ENCODE results near the gene FES. TPM values are rescaled to one million over a fixed set of nuclear protein-coding genes. Genes with fewer than 3 reads are reported as not detected.

Gene FES
- total and polyA plus RNA-seq, 2 of the 13 experiments (the other 11 are each of a cell fraction or from before 2014, with no cell fraction given), result 4.0 to 9.5 TPM

DNA sequence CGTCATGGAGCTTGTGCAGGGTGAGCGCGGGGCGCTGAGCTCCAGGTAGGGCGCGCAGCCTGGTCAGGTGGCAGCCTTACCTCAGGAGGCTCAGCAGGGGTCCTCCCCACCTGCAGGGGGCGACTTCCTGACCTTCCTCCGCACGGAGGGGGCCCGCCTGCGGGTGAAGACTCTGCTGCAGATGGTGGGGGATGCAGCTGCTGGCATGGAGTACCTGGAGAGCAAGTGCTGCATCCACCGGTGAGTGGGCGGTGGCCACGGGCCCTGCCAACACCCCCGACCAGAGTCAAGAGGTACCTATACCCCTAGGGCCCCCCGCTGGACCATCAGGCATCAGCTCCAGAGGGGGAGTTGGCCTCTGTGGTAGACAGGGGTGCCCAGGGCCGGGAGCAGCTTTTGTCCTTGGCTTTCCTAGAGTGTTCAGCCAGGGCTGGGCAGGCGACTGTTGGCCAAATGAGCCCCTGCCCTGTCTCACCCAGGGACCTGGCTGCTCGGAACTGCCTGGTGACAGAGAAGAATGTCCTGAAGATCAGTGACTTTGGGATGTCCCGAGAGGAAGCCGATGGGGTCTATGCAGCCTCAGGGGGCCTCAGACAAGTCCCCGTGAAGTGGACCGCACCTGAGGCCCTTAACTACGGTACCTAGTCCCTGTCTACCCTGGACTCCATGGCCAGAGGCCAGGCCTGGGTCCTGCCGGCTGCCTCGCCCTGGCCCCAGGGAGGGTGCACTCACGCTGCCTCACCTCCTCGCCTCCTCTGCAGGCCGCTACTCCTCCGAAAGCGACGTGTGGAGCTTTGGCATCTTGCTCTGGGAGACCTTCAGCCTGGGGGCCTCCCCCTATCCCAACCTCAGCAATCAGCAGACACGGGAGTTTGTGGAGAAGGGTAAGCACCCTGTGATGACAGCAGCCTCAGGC lies 9.1 kb downstream of the FES start (continued):
- TF ChIP-seq RBM39 (IDR thresholded peaks at IDR 0.05; ENCODE audit: low read depth, low read length, poor library complexity, severe bottlenecking), result no peak
- TF ChIP-seq HMG20A (CRISPR knock-in tag; IDR thresholded peaks at IDR 0.05; ENCODE audit: borderline replicate concordance), result no peak
- TF ChIP-seq HMGA1 (CRISPR knock-in tag; conservative IDR thresholded peaks at IDR 0.05), result no peak
- TF ChIP-seq, protein P1, sequence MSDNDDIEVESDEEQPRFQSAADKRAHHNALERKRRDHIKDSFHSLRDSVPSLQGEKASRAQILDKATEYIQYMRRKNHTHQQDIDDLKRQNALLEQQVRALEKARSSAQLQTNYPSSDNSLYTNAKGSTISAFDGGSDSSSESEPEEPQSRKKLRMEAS (IDR thresholded peaks at IDR 0.05), result peak; percentile 46; the same call in 1 of the 2 replicates
- no peak for TF ChIP-seq CENPX (CRISPR knock-in tag; IDR thresholded peaks at IDR 0.05)
- TF ChIP-seq, protein P2, sequence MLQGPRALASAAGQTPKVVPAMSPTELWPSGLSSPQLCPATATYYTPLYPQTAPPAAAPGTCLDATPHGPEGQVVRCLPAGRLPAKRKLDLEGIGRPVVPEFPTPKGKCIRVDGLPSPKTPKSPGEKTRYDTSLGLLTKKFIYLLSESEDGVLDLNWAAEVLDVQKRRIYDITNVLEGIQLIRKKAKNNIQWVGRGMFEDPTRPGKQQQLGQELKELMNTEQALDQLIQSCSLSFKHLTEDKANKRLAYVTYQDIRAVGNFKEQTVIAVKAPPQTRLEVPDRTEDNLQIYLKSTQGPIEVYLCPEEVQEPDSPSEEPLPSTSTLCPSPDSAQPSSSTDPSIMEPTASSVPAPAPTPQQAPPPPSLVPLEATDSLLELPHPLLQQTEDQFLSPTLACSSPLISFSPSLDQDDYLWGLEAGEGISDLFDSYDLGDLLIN (CRISPR knock-in tag; IDR thresholded peaks at IDR 0.05; ENCODE audit: borderline replicate concordance), result no peak
- TF ChIP-seq ZNF891 (CRISPR knock-in tag; IDR thresholded peaks at IDR 0.05), result no peak; the same call in 1 of the 2 replicates
- TF ChIP-seq, protein P3, sequence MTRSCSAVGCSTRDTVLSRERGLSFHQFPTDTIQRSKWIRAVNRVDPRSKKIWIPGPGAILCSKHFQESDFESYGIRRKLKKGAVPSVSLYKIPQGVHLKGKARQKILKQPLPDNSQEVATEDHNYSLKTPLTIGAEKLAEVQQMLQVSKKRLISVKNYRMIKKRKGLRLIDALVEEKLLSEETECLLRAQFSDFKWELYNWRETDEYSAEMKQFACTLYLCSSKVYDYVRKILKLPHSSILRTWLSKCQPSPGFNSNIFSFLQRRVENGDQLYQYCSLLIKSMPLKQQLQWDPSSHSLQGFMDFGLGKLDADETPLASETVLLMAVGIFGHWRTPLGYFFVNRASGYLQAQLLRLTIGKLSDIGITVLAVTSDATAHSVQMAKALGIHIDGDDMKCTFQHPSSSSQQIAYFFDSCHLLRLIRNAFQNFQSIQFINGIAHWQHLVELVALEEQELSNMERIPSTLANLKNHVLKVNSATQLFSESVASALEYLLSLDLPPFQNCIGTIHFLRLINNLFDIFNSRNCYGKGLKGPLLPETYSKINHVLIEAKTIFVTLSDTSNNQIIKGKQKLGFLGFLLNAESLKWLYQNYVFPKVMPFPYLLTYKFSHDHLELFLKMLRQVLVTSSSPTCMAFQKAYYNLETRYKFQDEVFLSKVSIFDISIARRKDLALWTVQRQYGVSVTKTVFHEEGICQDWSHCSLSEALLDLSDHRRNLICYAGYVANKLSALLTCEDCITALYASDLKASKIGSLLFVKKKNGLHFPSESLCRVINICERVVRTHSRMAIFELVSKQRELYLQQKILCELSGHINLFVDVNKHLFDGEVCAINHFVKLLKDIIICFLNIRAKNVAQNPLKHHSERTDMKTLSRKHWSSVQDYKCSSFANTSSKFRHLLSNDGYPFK (CRISPR knock-in tag; IDR thresholded peaks at IDR 0.05; ENCODE audit: borderline replicate concordance), result peak; percentile 62; the same call in 1 of the 2 replicates
- peak; percentile 70 for TF ChIP-seq GABPB1 (CRISPR knock-in tag; IDR thresholded peaks at IDR 0.05)
- TF ChIP-seq XRCC5 (optimal IDR thresholded peaks at IDR 0.05; ENCODE audit: low read length), result peak; percentile 87
- no peak for TF ChIP-seq MED8 (CRISPR knock-in tag; IDR thresholded peaks at IDR 0.05; ENCODE audit: insufficient replicate concordance)
- TF ChIP-seq ZNF83 (CRISPR knock-in tag; IDR thresholded peaks at IDR 0.05; ENCODE audit: borderline replicate concordance), result no peak
- no peak for TF ChIP-seq ZNF20 (CRISPR knock-in tag; IDR thresholded peaks at IDR 0.05)
- no peak for TF ChIP-seq ZSCAN30 (CRISPR knock-in tag; IDR thresholded peaks at IDR 0.05)
- TF ChIP-seq JUN (CRISPR knock-in tag; IDR thresholded peaks at IDR 0.05), result no peak
- no peak; the same call in 1 of the 2 replicates for TF ChIP-seq ZNF614 (CRISPR knock-in tag; IDR thresholded peaks at IDR 0.05; ENCODE audit: borderline replicate concordance)
- peak; percentile 35 for TF ChIP-seq HNRNPLL (IDR thresholded peaks at IDR 0.05; ENCODE audit: low read depth, low read length, poor library complexity, severe bottlenecking)
- no peak for TF ChIP-seq ZNF567 (CRISPR knock-in tag; IDR thresholded peaks at IDR 0.05; ENCODE audit: borderline replicate concordance)
- TF ChIP-seq SATB2 (CRISPR knock-in tag; IDR thresholded peaks at IDR 0.05), result no peak
- TF ChIP-seq, protein P4, sequence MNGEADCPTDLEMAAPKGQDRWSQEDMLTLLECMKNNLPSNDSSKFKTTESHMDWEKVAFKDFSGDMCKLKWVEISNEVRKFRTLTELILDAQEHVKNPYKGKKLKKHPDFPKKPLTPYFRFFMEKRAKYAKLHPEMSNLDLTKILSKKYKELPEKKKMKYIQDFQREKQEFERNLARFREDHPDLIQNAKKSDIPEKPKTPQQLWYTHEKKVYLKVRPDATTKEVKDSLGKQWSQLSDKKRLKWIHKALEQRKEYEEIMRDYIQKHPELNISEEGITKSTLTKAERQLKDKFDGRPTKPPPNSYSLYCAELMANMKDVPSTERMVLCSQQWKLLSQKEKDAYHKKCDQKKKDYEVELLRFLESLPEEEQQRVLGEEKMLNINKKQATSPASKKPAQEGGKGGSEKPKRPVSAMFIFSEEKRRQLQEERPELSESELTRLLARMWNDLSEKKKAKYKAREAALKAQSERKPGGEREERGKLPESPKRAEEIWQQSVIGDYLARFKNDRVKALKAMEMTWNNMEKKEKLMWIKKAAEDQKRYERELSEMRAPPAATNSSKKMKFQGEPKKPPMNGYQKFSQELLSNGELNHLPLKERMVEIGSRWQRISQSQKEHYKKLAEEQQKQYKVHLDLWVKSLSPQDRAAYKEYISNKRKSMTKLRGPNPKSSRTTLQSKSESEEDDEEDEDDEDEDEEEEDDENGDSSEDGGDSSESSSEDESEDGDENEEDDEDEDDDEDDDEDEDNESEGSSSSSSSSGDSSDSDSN (CRISPR knock-in tag; IDR thresholded peaks at IDR 0.05), result no peak; the same call in 1 of the 2 replicates
- TF ChIP-seq MTA1 (CRISPR knock-in tag; IDR thresholded peaks at IDR 0.05; ENCODE audit: borderline replicate concordance), result no peak
- TF ChIP-seq KAT7 (CRISPR knock-in tag; IDR thresholded peaks at IDR 0.05; ENCODE audit: borderline replicate concordance), result 0 out of 2 replicates have a peak, but pooled peaks have one; percentile 45
- no peak for TF ChIP-seq ZNF337 (CRISPR knock-in tag; IDR thresholded peaks at IDR 0.05; ENCODE audit: borderline replicate concordance, low read depth)

Measured in HepG2 (cell line).